ENCODE data around the gene LIN7C. TPM values are rescaled to one million over a fixed set of nuclear protein-coding genes. Genes with fewer than 3 reads are reported as not detected.
A peak's percentile ranks its signal among the peaks of the same experiment; 100 is the strongest.

The LIN7C gene
- total RNA-seq, 3 donors from 2014 or later: 37.8 to 41.2 (median 40.5) TPM

DNA sequence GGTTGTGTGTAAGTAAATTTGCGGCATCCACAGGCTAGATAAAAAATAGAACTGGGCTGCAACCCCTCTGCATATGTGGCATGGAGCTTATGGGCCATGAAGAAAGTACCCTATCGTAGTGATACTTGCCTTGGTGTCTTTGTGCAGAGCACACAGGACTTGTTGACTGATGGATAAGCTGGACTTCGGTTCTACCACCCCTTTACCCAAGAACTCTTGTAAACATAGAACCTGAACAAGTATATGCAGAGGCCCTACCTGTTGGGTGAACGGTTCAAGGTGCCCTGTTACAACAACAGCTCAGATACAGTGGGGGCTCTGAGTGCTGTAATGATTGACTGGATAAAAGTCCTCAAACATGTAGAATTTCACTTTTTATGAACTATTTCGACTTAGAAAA is 30.9 kb downstream of the LIN7C start:
- intact Hi-C loops (cut with DNase I, micrococcal nuclease): no loop called here
- no peak overlapping the region for H3K4me3 ChIP-seq
- ATAC-seq: no peak
- TF ChIP-seq, protein P1, sequence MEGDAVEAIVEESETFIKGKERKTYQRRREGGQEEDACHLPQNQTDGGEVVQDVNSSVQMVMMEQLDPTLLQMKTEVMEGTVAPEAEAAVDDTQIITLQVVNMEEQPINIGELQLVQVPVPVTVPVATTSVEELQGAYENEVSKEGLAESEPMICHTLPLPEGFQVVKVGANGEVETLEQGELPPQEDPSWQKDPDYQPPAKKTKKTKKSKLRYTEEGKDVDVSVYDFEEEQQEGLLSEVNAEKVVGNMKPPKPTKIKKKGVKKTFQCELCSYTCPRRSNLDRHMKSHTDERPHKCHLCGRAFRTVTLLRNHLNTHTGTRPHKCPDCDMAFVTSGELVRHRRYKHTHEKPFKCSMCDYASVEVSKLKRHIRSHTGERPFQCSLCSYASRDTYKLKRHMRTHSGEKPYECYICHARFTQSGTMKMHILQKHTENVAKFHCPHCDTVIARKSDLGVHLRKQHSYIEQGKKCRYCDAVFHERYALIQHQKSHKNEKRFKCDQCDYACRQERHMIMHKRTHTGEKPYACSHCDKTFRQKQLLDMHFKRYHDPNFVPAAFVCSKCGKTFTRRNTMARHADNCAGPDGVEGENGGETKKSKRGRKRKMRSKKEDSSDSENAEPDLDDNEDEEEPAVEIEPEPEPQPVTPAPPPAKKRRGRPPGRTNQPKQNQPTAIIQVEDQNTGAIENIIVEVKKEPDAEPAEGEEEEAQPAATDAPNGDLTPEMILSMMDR (IDR thresholded peaks at IDR 0.05): no peak
- H3K36me3 ChIP-seq (ENCODE audit: low read depth): no peaks in the 10 kb centered on the region
- H3K4me1 ChIP-seq (ENCODE audit: low read depth): no peaks in the 10 kb centered on the region
- DNase-seq: no peak
- no peaks in the 10 kb centered on the region for H3K9me3 ChIP-seq

DNA sequence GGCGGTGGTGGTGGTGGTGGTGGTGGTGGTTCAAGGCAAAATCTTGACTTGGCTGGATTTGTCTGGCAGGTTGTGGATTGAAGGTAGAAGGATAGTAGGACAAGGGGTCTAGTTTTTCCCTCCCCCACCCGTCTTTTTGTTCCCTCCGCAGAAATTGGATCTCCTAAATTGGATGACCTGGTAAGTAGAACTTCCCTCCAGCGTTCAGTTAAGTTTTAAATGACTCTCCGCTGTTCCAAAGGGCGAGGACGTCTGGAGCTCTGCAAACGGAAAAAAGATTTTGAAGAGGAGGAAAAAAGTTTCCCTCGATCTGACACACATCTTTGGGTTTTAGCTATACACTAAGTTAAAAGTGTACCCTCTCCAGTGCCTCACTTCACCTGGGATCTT is 33.6 kb downstream of the LIN7C start:
- DNase-seq (no peak), ATAC-seq (peak; percentile 17)
- Histone ChIP-seq H3K4me1 (ENCODE audit: low read depth) (peaks cover 4% of the 10 kb centered on the region), H3K36me3 (ENCODE audit: low read depth) (no peaks in the 10 kb centered on the region), H3K9me3 (no peaks in the 10 kb centered on the region), H3K4me3 (no peak overlapping the region)
- intact Hi-C loops (cut with DNase I, micrococcal nuclease): loop anchor here in 1 of 2 donors (5.0 kb wide), 1 partner anchor 286 kb away; no protein-coding TSS in a partner anchor
- TF ChIP-seq, protein P1 (IDR thresholded peaks at IDR 0.05): no peak

DNA sequence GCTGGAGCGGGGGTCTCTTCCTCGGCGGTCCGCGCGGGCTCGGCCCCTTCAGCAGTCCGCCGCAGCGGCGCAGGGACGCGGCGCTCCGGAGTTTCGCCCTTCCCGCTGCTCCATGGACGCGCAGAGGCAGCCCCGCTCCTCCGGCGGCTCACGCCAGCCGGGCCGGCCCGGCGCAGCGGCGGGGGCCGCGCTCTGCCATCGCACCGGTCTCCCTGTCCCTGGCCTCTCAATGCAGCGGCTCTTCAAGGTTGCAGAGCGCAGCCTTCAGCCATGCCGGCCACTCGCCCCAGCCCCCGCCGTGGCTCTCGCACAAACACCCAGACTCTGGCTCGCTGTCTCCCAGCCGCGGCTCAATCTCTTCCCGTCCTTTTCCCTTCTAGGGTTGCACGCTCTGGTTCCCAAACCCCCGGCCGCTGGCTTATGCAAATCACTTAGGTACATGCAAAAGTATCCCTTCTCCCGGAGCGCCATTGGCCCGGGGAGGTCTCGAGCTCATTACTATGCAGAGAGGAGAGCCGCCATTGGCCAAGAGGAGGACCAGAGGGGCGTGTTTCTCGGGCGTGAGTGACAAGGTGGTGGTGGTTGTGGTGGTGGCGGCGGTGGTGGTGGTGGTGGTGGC is 34.1 kb downstream of the LIN7C start, which contains the start of gene LGR4:
LGR4 (minus strand) TSS at position 393 of the 619 bp plus-strand sequence. CDS start 488 bp downstream, outside the sequence.
- Histone ChIP-seq H3K36me3 (ENCODE audit: low read depth) (no peaks in the 10 kb centered on the region), H3K4me1 (ENCODE audit: low read depth) (peaks cover 7% of the 10 kb centered on the region), H3K4me3 (peak within 1 kb of the TSS; percentile 94), H3K9me3 (no peaks in the 10 kb centered on the region)
- peak; percentile 94 to 95 (median 95) for DNase-seq
- peak; percentile 86 for ATAC-seq
- intact Hi-C loops (cut with DNase I, micrococcal nuclease): loop anchor here in 1 of 2 donors (5.0 kb wide), 1 partner anchor 285 kb away; no protein-coding TSS in a partner anchor
- TF ChIP-seq, protein P1 (IDR thresholded peaks at IDR 0.05): no peak

DNA sequence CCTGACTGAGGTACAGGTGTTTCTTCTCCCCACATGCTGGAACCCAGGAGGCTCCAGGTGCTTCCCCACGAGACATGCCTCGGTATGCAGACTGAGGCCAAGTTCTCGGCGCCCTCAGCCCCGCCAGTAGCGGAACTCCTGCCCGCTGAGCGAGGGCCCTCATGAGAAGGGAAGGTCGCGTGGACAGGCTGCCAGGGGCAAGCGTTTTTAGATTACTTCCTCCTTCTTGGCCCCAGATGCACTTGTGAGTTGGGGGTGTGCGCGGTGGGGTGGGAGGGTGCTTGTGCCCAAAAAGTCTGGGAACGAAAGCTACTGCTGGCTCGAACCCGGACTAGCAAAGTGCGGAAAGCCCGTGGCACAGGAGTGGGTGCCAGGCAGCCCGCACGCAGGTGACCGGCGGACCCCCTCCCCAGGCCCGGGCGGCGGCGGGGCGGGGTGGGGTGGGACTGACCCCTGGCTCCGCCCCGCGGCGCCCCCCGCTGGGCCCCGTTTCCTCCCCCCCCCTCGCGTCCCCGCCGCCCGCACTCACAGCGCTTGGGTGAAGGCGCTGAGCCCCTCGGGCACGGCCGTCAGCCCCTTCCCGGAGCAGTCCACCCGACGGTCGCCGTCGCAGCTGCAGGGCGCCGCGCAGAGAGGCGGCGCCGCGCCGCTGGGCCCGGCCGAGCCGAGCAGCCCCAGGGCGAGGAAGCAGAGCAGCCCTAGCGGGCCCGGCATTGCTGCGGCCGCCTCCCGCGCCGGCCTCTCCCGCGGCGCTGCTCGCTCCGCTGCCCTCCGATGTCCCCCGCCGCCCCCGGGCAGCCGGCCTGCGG is 34.8 kb downstream of the LIN7C start:
- peak; percentile 35 for ATAC-seq

More for the DNA sequence above, 34.8 kb downstream of the LIN7C start:
- peak; percentile 46 to 69 (median 68) for DNase-seq
- peaks cover 7% of the 10 kb centered on the region for H3K4me1 ChIP-seq (ENCODE audit: low read depth)
- TF ChIP-seq, protein P1 (IDR thresholded peaks at IDR 0.05): no peak
- intact Hi-C loops (cut with DNase I, micrococcal nuclease): loop anchor here in 1 of 2 donors (5.0 kb wide), 1 partner anchor 284 kb away; no protein-coding TSS in a partner anchor
- H3K9me3 ChIP-seq: no peaks in the 10 kb centered on the region
- no peaks in the 10 kb centered on the region for H3K36me3 ChIP-seq (ENCODE audit: low read depth)
- peak overlapping the region; percentile 94 for H3K4me3 ChIP-seq
